ENCODE results near the gene CPEB3.
A peak's percentile ranks its signal among the peaks of the same experiment; 100 is the strongest.
"Not testable (repeated sequence)": the region's sequence is repeated elsewhere in the genome, so short reads cannot be mapped to it uniquely, and the experiment has no call there.

CPEB3 gene

DNA sequence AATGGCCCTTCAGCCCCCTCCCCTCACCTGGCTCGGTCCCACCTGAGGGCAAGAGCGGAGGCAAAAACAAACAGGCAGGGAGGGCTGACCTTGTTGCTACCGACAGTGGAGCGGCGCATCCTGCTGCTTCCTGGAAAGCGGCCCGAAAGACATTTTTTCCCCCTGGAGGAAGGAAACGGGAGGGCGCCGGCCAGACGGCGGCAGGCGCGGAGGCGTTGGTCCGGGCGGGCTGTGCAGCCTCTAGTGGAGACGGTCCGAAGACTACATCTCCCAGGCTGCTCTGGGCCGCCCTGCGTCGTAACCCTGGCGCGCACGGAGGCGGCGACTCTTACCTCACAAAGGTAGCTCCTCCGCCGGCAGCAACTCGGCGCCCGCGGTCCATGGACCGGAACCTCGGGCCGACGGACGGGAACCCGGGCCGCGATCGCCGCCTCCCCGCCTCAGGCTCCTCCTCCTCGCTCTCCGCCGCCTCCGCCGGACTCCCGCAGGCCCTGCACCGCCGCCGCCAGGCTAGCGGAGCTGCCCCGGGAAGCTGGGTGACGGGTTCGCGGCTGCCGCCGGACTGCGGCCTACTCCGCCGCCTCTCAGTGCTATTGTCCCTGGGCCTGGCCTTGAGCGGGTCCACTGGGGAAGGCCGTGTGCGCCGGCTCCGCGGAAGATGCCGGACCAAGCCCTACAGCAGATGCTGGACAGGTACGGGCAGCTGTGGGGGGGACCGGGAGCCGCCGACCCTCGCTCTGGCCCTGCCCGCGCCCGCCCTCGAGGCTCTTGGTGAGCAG, at the start of gene CPEB3, which contains the start of gene MARCHF5:
CPEB3 (minus strand) TSS at position 242 of the 779 bp plus-strand sequence. CDS start 50,728 bp downstream, outside the sequence.
MARCHF5 (plus strand) TSS at position 331 of the 779 bp plus-strand sequence; CDS start at position 659, 328 bp downstream.
- DNase-seq (ENCODE audit: low read depth): peak; percentile 86

DNA sequence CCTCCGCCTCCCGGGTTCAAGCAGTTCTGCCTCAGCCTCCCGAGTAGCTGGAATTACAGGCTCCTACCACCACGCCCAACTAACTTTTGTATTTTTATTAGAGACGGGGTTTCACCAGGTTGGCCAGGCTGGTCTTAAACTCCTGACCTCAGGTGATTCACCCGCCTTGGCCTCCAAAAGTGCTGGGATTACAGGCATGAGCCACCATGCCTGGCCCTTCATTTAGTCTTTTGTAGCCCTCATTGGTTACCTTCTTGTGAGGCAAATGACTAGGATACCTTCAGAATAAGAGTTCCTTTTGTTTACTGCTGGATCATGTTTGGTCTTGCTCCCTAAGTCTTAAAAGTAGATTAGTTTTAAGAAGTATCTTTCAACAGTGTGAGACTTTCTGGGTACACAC, 39.0 kb upstream of the CPEB3 start:
- DNase-seq (ENCODE audit: low read depth): not testable (repeated sequence)

DNA sequence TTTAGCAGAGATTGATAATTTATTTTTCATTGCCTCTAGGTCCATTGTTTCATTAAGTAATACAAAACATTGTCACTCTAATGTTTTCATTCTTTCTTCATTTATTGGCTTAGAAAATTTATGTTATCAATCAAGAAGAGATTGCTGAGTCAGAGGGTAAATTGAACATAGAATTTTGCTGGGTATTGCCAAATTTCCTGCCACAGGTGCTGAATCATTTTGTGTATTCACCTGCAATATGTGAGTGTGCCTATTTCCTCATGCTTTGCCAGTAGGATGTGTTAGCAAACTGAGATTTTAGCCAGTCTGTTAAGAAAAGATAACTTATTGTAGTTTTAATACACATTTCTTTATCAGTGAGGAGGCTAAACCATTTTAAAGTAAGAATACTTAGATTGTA, 38.1 kb upstream of the CPEB3 start:
- DNase-seq (ENCODE audit: low read depth): no peak

DNA sequence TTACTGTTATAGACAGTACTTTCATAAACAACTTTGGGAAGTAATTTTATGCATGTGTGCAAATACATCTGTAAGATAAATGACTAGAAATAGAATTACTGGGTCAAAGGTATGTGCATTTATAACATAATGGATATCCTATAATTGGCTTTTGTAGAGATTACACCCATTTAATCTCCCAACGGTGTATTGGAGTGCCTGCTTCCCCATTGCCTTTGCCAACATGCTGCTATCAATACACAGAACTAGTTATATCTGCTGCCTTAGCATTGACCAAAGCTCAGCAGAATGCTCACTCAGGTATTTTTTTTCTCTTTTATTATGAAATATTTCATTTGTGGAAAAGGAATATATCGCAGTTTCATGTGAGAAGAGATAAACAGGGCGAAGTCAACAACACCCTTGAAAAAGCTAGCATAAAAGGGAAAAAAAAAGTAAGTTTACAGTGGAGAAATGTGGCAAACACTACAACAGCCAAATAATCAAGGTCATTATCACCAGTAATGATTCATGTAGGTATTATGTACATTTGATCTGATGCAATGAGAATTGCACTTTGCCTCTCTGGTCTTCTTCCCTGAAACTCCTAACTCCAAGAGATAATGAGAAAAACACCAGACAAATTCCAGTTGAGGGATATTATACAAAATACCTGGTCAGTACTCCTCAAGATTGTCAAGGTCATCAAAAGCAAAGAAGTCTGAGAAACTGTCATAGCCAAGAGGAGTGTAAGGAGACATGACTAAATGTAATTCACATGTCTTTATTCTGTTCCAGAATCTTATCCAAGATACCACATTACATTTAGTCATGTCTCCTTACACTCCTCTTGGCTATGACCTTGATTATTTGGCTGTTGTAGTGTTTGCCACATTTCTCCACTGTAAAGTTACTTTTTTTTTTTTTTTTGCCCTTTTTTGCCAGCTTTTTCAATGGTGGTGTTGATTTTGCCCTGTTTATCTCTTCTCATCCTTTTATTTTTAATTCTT, 36.9 kb upstream of the CPEB3 start:
- no peak for DNase-seq (ENCODE audit: low read depth)

DNA sequence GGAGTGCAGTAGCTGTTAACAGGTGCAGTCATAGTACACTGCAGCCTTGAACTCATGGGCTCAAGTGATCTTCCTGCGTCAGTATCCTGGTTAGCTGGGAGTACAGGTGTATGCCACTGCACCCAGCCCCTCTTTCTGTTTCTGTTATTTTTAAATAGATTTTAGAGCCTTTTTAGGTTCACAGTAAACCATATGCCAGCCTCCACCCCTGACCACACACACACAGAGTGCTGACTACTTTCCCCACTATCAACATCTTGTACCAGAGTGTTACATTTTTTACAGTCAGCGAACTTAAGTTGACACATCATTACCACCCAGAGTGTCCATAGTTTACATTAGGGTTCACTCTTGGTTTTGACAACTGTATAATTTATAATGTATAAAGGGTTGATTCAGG, 32.2 kb upstream of the CPEB3 start:
- no peak for DNase-seq (ENCODE audit: low read depth)

DNA sequence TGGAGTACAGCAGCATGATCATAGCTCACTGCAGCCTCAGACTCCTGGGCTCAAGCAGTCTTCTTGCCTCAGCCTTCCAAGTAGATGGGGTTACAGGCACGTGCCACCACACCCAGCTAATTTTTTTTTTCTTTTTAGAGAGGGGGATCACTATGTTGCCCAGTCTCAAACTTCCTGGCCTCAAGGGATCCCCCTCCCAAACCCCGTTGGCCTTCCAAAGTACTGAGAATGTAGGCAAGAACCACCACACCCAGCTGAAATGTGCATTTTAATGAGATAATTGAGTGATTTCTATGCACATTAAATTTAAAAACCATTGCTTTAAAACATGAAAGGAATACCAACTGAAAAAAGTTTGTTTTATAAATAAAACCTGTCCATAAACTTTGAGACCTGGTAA, 25.7 kb upstream of the CPEB3 start:
- no peak for DNase-seq (ENCODE audit: low read depth)

DNA sequence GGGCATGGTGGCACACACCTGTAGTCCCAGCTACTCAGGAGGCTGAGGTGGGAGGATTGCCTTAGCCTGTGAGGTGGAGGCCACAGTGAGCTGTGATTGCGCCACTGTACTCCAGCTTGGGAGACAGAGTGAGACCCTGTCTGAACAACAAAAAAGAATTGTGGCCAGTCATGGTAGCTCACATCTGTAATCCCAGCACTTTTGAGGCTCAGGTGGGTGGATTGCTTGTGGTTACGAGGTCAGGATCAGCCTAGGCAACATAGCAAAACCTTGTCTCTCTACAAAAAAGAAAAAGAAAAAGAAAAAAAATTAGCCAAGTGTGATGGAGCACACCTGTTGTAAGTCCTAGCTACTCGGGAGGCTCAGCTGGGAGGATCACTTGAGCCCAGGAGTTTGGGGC, 22.9 kb upstream of the CPEB3 start:
- no peak for DNase-seq (ENCODE audit: low read depth)

DNA sequence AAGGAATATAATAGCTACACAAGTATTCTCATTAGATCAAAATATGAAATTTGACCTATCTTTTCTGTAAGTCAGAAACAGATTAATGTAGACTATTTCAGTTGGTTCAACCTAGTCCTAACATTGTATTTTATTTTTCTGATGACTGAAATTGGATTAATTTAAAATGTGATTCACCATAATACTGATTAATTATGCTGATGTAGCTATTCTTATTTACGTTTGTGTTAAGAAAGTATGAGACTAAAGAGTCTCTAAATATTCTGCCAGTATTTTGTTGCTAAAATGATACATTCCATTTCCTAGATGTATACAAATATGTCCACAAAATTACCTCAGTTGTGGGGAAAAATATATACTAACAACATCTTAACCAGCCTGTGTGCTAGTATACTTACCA, 18.4 kb upstream of the CPEB3 start:
- DNase-seq (ENCODE audit: low read depth): no peak

DNA sequence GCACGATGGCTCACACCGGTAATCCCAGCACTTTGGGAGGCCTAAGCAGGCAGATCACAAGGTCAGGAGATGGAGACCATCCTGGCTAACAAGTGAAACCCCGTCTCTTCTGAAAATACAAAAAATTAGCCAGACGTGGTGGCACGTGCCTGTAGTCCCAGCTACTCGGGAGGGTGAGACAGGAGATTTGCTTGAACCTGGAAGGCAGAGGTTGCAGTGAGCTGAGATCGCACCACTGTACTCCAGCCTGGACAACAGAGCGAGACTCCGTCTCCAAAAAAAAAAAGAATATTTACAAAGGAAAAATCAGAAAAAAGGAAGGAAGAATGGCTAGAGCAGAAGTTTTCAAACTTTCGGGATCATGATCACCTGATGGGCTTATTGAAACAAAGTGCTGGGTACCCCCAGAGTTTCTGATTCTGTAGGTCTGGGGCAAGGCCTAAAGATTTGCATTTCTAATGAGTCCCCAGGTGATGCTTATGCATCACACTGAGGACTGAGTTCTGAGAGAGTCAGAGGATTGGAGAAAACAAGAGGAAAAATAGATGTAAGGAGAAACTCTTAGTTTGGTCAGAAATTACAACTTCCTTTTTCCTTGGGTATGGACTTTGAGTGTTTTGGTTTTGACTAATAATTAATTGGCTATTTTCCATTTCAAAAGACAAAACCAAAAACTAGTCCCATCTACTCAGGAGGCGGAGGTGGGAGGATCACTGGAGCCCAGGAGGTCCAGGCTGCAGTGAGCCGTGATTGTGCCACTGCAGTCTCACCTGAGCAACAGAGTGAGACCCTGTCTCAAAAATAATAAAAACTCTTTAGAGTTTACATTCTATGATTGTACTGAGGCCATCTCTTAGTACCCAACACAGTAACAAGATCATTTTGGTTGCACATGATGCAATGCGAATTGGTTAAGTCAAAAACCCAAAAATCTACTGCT, 14.5 kb upstream of the CPEB3 start:
- DNase-seq (ENCODE audit: low read depth): no peak

DNA sequence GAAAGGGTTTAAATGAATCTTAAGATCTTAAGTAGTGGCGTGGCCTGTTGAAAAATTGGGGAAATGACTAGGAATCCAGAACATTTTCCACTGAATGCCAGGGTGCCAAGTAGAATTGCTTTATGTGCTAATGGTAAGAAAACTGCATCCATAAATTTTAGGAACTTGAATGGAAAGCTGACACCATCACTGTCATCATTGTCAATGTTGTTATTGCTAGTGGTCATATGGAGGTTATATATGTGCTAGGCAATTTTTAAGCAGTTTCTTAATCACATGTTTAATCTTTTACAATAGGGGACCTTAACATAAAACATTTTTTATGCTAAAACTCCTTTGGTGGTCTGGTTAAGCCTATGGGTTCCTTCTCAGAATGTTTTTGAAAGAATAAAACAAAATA, 13.2 kb upstream of the CPEB3 start:
- DNase-seq (ENCODE audit: low read depth): no peak

DNA sequence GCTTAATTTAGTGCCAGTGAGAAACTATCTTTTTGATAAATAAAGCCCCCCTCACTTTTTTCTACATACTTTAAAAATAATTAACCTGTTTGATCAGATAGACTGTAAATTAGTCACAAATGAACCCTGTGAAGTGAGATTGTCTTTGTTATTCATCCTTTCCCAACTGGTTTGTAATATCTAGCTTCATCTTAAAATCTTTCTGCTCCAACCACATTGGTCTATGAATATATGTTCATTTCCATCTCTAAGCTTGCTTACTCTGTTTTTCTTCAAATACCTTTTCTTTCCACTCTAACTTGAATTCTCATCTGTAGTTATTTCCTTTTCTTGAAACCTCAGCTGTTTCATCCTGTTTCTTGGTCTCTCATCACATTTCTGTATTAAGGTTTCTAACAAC, 12.2 kb upstream of the CPEB3 start:
- no peak for DNase-seq (ENCODE audit: low read depth)

DNA sequence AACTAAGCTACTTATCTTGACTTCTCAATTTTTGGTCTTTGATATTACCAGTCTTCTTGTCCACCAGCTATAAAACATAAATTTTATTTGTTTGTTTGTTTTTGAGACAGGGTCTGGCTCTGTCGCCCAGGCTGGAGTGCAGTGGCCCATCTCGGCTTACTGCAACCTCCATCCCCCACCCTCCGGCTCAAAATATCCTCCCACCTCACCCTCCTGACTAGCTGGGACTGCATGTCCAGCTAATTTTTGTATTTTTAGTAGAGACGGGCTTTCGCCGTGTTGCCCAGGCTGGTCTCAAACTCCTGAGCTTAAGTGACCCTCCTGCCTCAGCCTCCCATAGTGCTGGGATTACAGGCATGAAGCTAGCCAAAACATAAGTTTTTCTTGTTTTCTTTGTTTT, 7.6 kb upstream of the CPEB3 start:
- DNase-seq (ENCODE audit: low read depth): no peak

DNA sequence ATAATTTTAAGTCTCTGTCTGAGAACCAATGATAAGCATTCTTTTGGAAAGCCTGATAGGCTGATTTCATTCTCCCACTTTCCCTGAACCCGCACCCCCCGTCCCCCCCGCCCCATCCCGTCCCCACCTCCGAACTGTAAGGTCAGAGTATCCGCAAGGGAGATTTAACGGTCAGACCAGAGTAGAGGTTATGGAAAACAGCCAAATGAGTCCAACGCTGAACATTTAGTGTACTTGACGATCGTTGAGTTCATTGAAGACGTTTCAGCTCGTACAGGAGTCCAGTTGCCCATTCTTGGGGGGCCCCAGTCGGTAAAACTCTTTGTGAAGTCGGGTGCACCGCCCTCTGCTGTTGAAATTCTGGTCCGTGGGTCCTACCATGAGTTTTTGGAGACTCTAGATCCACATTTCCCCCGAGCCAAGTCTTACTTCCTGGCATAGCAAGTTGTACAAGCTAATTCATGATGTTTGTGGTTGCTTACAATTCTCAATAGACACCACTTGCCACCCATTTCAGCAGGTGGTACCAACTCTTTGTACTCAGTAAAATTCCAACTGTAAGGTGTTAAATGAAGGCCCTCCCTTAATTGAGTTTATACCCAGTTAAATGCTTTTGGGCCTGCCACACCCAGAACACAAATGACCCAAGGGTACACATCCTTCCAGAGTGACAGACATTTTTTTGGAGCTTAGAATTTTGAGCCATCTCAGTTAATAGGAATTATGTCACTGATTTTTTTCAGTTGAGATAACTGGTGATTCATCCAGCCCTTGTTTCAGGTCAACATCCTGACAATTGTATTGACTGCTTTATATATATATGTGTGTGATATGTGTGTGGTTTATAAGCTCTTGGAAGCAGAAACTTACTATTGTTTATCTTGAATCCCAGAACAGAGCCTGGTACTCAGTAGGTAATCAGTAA, 1.3 kb upstream of the CPEB3 start:
- DNase-seq (ENCODE audit: low read depth): peak; percentile 7

DNA sequence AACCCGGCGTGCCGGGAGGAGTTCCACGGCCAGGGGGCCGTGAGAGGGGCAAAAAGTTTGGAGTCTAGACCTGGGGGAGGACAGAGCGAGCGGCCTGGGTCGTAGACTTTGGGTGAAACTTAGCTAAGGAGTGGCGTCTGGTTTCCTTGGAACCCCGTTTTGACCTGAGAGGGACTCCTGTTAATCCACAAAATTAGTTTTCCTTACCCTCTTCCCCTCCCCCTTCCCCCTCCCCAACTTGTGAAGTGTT, 663 bp upstream of the CPEB3 start:
- DNase-seq (ENCODE audit: low read depth): no peak

DNA sequence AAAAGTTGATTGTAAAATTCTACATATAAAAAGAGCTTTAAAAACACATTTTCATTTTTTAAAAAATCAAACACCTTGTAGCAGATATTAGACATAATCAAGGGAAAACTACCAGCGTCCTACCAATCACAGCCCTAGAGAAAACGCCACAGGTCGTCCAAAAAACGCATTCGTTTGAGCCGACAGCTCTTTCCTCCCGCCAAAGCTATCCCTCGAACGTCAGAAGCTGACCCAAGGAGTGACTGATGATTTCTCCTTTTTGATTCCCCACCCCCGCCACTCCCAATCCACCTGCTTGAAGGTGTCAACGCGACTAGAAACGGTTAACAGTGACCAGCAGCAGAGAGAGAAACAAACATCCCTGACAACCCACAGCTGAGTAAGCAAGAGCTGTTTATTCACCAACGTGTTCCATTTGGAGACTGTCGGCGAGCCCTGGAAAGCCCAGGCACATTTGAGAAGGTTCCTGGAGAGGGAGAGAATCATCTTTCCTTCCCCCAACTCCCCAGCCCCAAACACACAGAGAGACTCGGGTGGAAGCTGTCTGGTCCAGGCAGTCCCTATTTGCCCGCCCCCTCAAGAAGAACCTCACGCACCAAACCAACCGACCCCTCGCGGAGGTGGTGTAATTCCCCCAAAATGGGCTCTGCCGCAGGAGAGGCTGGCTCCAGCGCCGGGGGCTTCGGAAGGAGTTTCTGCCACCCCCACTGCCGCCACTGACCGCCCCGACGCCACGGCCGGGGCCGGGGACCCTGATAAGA, 622 bp downstream of the CPEB3 start:
- peak; percentile 5 for DNase-seq (ENCODE audit: low read depth)

DNA sequence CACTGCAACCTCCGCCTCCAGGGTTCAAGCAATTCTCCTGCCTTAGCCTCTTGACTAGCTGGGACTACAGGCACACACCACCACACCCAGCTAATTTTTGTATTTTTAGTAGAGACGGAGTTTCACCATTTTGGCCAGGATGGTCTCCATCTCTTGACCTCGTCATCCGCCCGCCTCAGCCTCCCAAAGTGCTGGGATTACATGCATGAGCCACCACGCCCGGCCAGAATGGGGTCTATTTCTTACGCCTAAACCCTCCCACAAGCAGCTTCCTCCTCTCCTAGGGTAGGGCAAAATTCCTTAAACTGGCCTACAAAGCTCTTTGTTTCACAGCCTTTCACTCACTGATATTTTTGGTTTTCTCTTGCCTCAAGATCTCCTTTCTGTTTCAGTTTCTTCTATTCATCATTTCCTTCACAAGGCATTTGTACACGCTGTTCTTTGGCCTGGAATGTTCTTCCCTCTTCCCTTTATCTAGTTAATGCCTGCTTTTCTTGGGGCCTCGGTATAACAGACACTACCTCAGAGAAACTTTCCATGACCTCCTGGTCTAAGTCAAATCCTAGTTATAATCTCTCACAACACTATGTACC, 6.7 kb downstream of the CPEB3 start:
- no peak for DNase-seq (ENCODE audit: low read depth)

DNA sequence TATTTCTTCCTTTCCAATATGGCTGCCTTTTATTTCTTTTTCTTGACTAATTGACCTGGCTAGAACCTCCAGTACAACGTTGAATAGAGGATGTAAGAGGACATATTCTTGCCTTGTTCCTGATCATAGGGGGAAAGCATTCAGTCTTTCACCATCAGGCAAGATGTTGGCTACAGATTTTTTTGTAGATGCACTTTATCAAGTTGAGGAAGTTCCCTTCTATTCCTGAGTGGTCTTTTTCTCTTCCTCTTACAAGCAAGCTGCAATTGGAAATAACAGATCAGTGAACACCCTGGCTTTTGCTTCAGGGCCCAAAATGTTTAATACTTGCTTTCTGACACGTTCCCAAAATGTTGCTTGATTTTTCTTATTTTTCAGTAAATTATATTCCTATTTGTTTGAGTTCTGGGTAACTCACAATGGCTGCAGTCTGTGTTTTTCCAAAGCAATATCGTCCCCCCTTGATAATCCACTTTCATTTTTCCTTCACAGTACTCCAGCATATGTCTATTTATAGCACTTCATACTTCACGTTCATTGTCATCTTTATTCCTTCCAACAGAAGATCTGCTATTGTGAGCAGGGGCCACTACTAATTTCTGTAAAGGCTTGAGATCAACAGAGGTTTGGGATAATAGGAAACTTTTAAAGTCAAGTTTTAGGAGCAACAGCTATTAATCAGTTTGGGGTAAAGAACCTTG, 11.7 kb downstream of the CPEB3 start:
- no peak for DNase-seq (ENCODE audit: low read depth)

DNA sequence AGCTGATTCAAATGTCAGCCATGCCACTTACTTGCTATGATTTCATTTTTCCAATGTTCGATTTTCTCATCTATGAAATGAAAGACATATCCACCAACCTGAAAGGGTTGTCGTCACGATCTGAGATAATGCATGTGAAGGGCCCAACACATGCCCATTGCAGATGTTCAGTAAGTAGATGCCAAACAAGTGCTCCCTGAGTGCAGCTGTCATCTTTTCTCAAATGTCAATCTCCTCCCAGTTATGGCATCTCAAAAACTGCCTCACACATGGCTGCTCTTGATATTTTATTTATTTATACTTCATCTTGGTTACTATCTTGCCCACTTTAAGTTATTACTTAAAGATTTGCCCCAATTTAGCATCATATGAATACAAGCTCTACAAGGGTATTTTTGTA, 16.8 kb downstream of the CPEB3 start:
- no peak for DNase-seq (ENCODE audit: low read depth)

DNA sequence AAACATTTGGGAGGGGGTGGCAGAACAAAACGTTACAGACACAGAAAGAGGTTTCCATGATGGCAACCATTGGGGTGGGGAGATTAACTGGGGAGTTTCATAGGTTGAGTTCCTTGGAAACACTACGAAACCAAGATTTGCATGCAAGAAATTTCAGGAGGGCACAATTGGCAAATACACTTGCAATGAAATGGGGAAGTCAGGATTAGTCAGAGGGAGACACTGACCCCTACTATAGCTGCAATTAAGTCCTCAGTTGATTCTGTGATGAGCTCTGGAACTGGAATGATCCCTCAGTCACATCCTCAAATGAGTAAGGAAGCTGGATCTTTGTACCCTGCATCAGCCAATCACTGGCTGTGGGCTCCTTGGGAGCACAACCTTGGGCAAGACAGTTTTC, 22.1 kb downstream of the CPEB3 start:
- no peak for DNase-seq (ENCODE audit: low read depth)

Data from activated gamma-delta T cell treated with anti-CD3 and anti-CD28 coated beads, Interleukin-2, amount 50 U/mL, for 16 hours (primary cell).